ENCODE data around the gene CXCL11.
"Not testable (repeated sequence)": the region's sequence is repeated elsewhere in the genome, so short reads cannot be mapped to it uniquely, and the experiment has no call there.

- TF ChIP-seq POLR2A, CTCF, EP300 (IDR thresholded peaks at IDR 0.05): not testable (repeated sequence)
Measured at GRCh38 chr4:75998525-75999147, 37.2 kb downstream of the CXCL11 start.
